B cell (primary cell): ENCODE measurements around the gene CLDN25. TPM values are rescaled to one million over a fixed set of nuclear protein-coding genes. Genes with fewer than 3 reads are reported as not detected.

Source experiments
- ATAC-seq: fragments of 200-7000 bp; cut with Tn5 transposase; one replicate; pipeline ENCODE4 v1.10.0; 2021; ENCODE audit warnings: low read depth, mild to moderate bottlenecking, moderate number of reproducible peaks, moderate library complexity
- CTCF ChIA-PET: fragments of 350-600 bp; sonication (Branson Sonifier 250); formaldehyde crosslinking; loops from one replicate; lab custom pipeline; 2021; ENCODE audit warnings: antibody characterized with exemption, inconsistent platforms; lab: Charles Lee
- POLR2A ChIA-PET: fragments of 350-600 bp; sonication (Branson Sonifier 250); formaldehyde crosslinking; loops from one replicate; lab custom pipeline; 2021; ENCODE audit warnings: antibody characterized with exemption; lab: Charles Lee
- DNase-seq: peaks from one replicate; pipeline ENCODE4 v3.0.0; 2013
- H2AFZ ChIP-seq: 2 replicates; pipeline ENCODE4 v1.6.1; 2012; ENCODE audit warnings: mild to moderate bottlenecking, low read depth, low read length; ENCODE audit not compliant: insufficient read depth, poor library complexity, severe bottlenecking
- H3K27ac ChIP-seq, 2 donors: 1 replicate in 1 of 2; 2 replicates in 1 of 2; pipeline ENCODE4 v1.5.1; 2012 to 2013; ENCODE audit warnings: low read length in 2 of 2, mild to moderate bottlenecking in 2 of 2, moderate library complexity in 1 of 2
- H3K27me3 ChIP-seq, 4 experiments: fragments of 200-600 bp in 1 of 4; sonication (generic) in 1 of 4; replicated peaks in 1 of 4; 1 replicate in 2 of 4; 2 replicates in 2 of 4; pipeline versions ENCODE4 v1.6.1 to v1.7.0; 2013 to 2016; ENCODE audit warnings: low read length in 3 of 4, mild to moderate bottlenecking in 2 of 4, mixed read lengths in 1 of 4, moderate library complexity in 1 of 4; ENCODE audit not compliant: insufficient read depth in 4 of 4, control insufficient read depth in 3 of 4; ENCODE audit errors: control extremely low read depth in 1 of 4
- H3K36me3 ChIP-seq, 2 experiments: replicated peaks in 1 of 2; 1 replicate in 1 of 2; 2 replicates in 1 of 2; pipeline versions ENCODE4 v1.6.1 to v1.7.1; 2013; ENCODE audit warnings: low read length in 1 of 2; ENCODE audit not compliant: insufficient read depth in 2 of 2, control insufficient read depth in 1 of 2; ENCODE audit errors: control extremely low read depth in 1 of 2, extremely low read depth in 1 of 2
- H3K4me1 ChIP-seq, 2 donors: fragments of 200-600 bp in 1 of 2; sonication (generic) in 1 of 2; 1 replicate in 1 of 2; 2 replicates in 1 of 2; pipeline versions ENCODE4 v1.5.1 to v1.6.1; 2013 to 2017; ENCODE audit warnings: low read length in 2 of 2; ENCODE audit not compliant: control insufficient read depth in 2 of 2, insufficient read depth in 2 of 2
- H3K4me2 ChIP-seq: replicated peaks from 2 replicates; pipeline ENCODE3; 2012; ENCODE audit warnings: mild to moderate bottlenecking, low read depth, low read length; ENCODE audit not compliant: poor library complexity, severe bottlenecking
- H3K4me3 ChIP-seq, 5 experiments: fragments of 200-600 bp in 1 of 5; sonication (generic) in 1 of 5; 1 replicate in 3 of 5; 2 replicates in 2 of 5; pipeline versions ENCODE4 v1.5.1 to v1.7.0; 2011 to 2016; ENCODE audit warnings: low read length in 4 of 5, mild to moderate bottlenecking in 4 of 5, low read depth in 2 of 5, control low read depth in 1 of 5, moderate library complexity in 1 of 5; ENCODE audit not compliant: insufficient read depth in 1 of 5; ENCODE audit errors: control extremely low read depth in 1 of 5, extremely low read depth in 1 of 5
- H3K79me2 ChIP-seq: fragments of 200-600 bp; sonication (generic); one replicate; pipeline ENCODE4 v1.6.0; 2016; ENCODE audit warnings: low read length; ENCODE audit not compliant: control insufficient read depth, insufficient read depth
- H3K9ac ChIP-seq: fragments of 200-600 bp; sonication (generic); 2 replicates; pipeline ENCODE4 v1.6.1; 2017; ENCODE audit warnings: mild to moderate bottlenecking, low read length, moderate library complexity
- H3K9me3 ChIP-seq, 3 donors: one replicate each; pipeline versions ENCODE4 v1.6.1 to v1.7.1; 2013; ENCODE audit warnings: low read length in 2 of 3; ENCODE audit not compliant: control insufficient read depth in 2 of 3, insufficient read depth in 1 of 3; ENCODE audit errors: control extremely low read depth in 1 of 3
- H4K20me1 ChIP-seq: 2 replicates; pipeline ENCODE4 v1.6.0; 2012; ENCODE audit warnings: mild to moderate bottlenecking, low read length; ENCODE audit not compliant: insufficient read depth, control insufficient read depth, poor library complexity, severe bottlenecking
- H3K27ac Mint-ChIP-seq: one replicate; pipeline ENCODE4 v1.8.0; 2021; ENCODE audit warnings: mixed read lengths
- H3K27me3 Mint-ChIP-seq: one replicate; pipeline ENCODE4 v1.8.0; 2021; ENCODE audit warnings: mixed read lengths
- H3K4me1 Mint-ChIP-seq: one replicate; pipeline ENCODE4 v1.8.0; 2021; ENCODE audit warnings: mixed read lengths
- H3K4me3 Mint-ChIP-seq: one replicate; pipeline ENCODE4 v1.8.0; 2021; ENCODE audit warnings: mixed read lengths
- H3K9me3 Mint-ChIP-seq: one replicate; pipeline ENCODE4 v1.8.0; 2022; ENCODE audit warnings: mixed read lengths; ENCODE audit not compliant: insufficient read depth
- EZH2 ChIP-seq: IDR thresholded peaks from 2 replicates; pipeline ENCODE4 v1.6.1; 2012; ENCODE audit warnings: borderline replicate concordance, low read depth, mild to moderate bottlenecking, moderate library complexity, low read length; ENCODE audit not compliant: insufficient read depth, poor library complexity, severe bottlenecking
- WGBS: methylation state at CpG from one replicate; pipeline ENCODE4 v1.1.5; 2013; ENCODE audit warnings: missing lambda C conversion rate; ENCODE audit not compliant: insufficient coverage; 5-methylcytosine and 5-hydroxymethylcytosine counted together
- intact Hi-C: fragments of 100-400 bp; cut with micrococcal nuclease; formaldehyde crosslinking; loops from one replicate; pipeline ENCODE4 v1.10.0; 2022
- polyA plus RNA-seq: library from polyadenylated mRNA; depleted of rRNA; stranded (reverse); fragments of >200 nt; gene quantifications from 2 replicates; pipeline ENCODE4 v1.2.3, GENCODE V29; 2012
- total RNA-seq, 2 donors: library from RNA; stranded (reverse); fragments of 120-200 nt in 1 of 2; gene quantifications; 1 replicate in 1 of 2; 2 replicates in 1 of 2; pipeline versions ENCODE4 v1.2.3 to v1.2.4, GENCODE V29; 2013 to 2022
- TF ChIP-seq, protein P1 (sequence below): fragments of 200-600 bp; IDR thresholded peaks from one replicate; pipeline ENCODE4 v1.8.0; 2022; ENCODE audit warnings: antibody characterized with exemption, mild to moderate bottlenecking

CLDN25 gene
- total and polyA plus RNA-seq, 2 donors (not counting 1 experiment from before 2014, with no cell fraction given), result not detected

DNA sequence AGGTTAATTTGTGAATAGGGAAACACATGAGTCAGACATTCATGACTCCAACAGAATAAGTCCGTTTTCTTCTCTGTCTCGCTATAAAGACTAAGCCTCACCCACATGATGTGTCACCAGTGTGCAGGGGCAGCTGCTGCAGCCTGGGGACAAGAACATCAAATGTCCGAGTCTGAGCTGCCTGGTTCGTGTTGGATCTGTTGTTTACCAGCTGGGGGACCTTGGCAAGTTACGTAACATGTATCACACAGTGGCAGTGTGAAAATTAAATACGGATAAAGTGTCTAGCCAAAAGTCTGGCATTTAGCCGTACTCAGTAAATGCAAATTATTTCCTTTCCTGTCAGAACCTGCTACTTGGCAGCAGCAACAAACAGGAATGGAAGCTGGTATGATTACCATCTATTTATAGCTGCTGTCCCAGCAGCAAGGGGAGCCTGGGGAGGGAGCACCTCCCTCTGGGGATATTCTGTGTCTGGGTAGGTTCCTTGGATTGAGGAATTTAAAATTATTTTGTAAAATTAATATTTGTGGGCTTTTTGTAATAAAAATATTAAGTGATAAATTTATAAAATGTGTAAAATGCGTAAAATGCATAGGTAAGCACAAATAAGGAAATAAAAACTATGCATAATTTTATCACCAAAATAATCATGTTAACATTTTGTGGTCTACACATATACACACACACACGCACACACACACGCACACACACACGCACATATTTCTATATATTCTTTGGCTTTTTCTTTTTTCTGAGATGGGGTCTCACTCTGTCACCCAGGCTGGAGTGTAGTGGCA, 1.3 kb upstream of the CLDN25 start:
- ATAC-seq, result no peak
- 45% methylated on average over 6 of the region's 11 CpGs for WGBS
- DNase-seq, result no peak
- no peaks in the 10 kb centered on the region for H3K9me3 Mint-ChIP-seq
- H3K4me3 Mint-ChIP-seq, result no peak overlapping the region
- peaks cover 8% of the 10 kb centered on the region for H3K4me1 Mint-ChIP-seq
- H3K4me1 ChIP-seq, result peaks cover 0 to under 1% of the 10 kb centered on the region in 2 donors
- no peaks in the 10 kb centered on the region for H3K9me3 ChIP-seq
- H3K79me2 ChIP-seq, result peaks cover 7% of the 10 kb centered on the region
- no peaks in the 10 kb centered on the region for H3K36me3 ChIP-seq
- no peak overlapping the region for H3K4me2 ChIP-seq
- H4K20me1 ChIP-seq, result no peaks in the 10 kb centered on the region
- CTCF ChIA-PET, result interaction anchor here (0.6 kb wide), 1 partner anchor 16 kb away, joined by 3 read pairs; no protein-coding TSS in a partner anchor
- peaks cover 34% of the 10 kb centered on the region for H3K27me3 Mint-ChIP-seq
- intact Hi-C loops, result no loop called here
- POLR2A ChIA-PET, result no interaction called here
- H3K27me3 ChIP-seq, result peaks cover 0 to 5% (median 1%) of the 10 kb centered on the region in 4 experiments
- TF ChIP-seq EZH2, result no peak
- TF ChIP-seq, protein P1, sequence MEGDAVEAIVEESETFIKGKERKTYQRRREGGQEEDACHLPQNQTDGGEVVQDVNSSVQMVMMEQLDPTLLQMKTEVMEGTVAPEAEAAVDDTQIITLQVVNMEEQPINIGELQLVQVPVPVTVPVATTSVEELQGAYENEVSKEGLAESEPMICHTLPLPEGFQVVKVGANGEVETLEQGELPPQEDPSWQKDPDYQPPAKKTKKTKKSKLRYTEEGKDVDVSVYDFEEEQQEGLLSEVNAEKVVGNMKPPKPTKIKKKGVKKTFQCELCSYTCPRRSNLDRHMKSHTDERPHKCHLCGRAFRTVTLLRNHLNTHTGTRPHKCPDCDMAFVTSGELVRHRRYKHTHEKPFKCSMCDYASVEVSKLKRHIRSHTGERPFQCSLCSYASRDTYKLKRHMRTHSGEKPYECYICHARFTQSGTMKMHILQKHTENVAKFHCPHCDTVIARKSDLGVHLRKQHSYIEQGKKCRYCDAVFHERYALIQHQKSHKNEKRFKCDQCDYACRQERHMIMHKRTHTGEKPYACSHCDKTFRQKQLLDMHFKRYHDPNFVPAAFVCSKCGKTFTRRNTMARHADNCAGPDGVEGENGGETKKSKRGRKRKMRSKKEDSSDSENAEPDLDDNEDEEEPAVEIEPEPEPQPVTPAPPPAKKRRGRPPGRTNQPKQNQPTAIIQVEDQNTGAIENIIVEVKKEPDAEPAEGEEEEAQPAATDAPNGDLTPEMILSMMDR, result no peak
- H3K27ac Mint-ChIP-seq, result no peak overlapping the region
- H3K27ac ChIP-seq, result no peak overlapping the region
- H3K4me3 ChIP-seq, result no peak overlapping the region
- no peak overlapping the region for H2AFZ ChIP-seq
- H3K9ac ChIP-seq, result no peak overlapping the region

DNA sequence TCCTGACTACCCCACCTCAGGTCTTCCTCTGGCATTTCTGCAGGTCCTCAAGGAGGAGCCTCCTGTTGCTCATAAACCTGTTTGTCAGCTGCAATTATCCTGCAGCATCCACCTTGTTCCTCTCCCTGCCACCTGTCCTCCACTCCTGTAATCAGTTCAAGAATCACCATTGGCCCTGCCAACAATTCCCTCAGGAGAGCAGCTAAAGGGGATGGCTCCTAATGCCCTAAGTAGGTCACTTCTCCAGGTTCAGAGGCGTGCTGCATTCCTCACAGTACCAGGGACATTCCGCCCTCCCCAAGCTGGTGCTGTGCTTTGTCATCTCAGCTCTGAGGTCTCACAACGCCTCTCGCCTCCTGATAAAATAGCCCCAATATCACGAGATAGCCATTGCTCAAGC, 2.1 kb downstream of the CLDN25 start:
- ChIA-PET CTCF (interaction anchor here (0.8 to 1.4 kb wide), 5 partner anchors 8 to 479 kb away, joined by 3 to 5 read pairs (median 3); partner anchors contain the start of gene ZW10), POLR2A (no interaction called here)
- peaks cover 42% of the 10 kb centered on the region for H3K27me3 Mint-ChIP-seq
- DNase-seq, result no peak
- Histone ChIP-seq H3K4me3 (no peak overlapping the region), H3K4me2 (no peak overlapping the region), H3K9ac (no peak overlapping the region), H3K36me3 (no peaks in the 10 kb centered on the region), H3K79me2 (no peaks in the 10 kb centered on the region), H3K4me1 (no peaks in the 10 kb centered on the region), H3K9me3 (no peaks in the 10 kb centered on the region), H2AFZ (no peak overlapping the region), H4K20me1 (no peaks in the 10 kb centered on the region), H3K27me3 (peaks cover 0 to 11% (median 1%) of the 10 kb centered on the region in 4 experiments), H3K27ac (no peak overlapping the region)
- H3K27ac Mint-ChIP-seq, result no peak overlapping the region
- intact Hi-C loops, result no loop called here
- no peak for ATAC-seq
- 87% methylated on average over 5 of the region's 5 CpGs for WGBS
- no peak for TF ChIP-seq EZH2
- TF ChIP-seq, protein P1, result no peak
- H3K9me3 Mint-ChIP-seq, result no peaks in the 10 kb centered on the region
- H3K4me1 Mint-ChIP-seq, result no peaks in the 10 kb centered on the region
- no peak overlapping the region for H3K4me3 Mint-ChIP-seq
